NCI-H128 (cell line): ENCODE measurements around the gene MYO7B.

Experiments used
- DNase-seq: peaks from one replicate; lab custom pipeline; 2025; ENCODE audit not compliant: unreplicated experiment; lab: John Stamatoyannopoulos, UW

Gene MYO7B

GRCh38 chr2:127634626-127635379, 99.3 kb downstream of the MYO7B start:
- DNase-seq, result no peak

DNA sequence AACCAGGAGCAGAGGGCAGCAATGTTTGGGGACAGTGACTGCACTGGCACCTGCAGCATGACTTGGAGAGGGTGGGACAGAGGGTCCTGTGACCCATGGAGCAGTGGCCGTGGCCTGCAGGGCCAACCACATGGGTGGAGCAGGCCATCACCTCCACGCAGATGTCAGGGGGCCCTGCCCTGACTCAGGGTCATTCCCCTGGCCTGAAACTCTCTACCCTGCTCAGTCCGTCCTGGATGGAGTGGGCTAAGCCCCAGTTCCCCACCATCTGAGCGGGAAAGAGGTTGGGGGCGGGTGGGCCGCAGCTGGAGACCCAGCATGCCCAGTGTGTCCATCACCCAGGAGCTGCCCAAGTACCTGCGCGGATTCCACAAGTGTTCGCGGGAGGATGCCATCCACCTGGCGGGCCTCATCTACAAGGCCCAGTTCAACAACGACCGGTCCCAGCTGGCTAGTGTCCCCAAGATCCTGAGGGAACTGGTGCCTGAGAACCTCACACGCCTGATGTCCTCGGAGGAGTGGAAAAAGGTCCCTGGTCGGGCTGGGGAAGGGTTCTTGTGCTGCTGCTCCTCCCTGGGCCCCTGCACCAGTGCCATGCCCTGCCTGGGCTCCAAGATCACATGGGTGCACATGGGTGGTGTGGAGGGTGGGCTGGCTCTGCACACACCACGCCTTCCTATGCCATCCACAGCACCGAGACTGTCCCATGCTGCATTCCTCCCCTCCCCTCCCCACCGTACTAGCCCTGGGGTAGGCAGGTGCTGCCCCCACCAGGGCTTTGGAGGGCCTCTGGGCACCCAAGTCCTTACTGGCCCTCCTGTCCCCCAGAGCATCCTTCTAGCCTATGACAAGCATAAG, 100.1 kb downstream of the MYO7B start:
- DNase-seq, result no peak

DNA sequence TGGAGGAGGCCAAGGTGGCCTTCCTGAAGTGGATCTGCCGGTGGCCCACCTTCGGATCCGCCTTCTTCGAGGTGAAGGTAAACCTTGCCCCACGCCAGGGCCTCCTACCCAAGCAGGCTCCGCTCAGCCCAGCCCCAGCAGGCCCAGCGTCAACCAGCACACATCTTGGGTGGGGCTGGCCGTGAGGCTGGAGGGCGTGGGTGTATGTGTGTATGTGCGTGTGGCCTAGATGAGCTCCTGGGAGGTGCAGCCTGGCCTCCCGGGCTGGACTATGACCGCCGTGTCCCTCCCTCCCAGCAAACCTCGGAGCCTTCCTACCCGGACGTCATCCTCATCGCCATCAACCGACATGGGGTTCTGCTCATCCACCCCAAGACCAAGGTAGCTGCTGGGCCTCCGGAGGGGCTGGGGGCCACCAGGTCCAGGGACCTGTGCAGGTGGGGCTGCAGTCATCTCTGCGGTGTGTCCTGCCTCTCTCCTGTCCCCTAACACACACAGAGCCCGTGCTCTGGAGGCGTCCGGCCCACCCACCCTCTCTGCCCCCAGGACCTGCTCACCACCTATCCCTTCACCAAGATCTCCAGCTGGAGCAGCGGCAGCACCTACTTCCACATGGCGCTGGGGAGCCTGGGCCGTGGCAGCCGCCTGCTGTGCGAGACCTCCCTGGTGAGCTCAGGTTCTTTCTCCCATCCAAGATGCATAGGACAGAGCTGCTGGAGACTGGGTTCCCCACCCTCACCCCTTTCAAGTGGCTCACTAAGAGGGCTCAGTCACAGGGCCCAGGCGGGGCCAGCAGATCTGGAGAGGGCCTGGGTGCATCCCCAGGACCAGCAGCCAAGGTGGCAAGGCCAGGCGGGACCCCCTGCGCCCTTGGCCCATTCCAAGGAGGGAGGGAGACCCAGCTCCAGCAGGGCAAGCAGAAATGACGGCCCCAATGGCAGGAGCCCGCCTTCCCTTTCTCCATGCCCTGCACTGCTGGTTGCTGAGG, 101.1 kb downstream of the MYO7B start:
- no peak for DNase-seq

- DNase-seq, result no peak
These were observed 101.8 kb downstream of the MYO7B start for GRCh38 chr2:127637236-127637630.

DNA sequence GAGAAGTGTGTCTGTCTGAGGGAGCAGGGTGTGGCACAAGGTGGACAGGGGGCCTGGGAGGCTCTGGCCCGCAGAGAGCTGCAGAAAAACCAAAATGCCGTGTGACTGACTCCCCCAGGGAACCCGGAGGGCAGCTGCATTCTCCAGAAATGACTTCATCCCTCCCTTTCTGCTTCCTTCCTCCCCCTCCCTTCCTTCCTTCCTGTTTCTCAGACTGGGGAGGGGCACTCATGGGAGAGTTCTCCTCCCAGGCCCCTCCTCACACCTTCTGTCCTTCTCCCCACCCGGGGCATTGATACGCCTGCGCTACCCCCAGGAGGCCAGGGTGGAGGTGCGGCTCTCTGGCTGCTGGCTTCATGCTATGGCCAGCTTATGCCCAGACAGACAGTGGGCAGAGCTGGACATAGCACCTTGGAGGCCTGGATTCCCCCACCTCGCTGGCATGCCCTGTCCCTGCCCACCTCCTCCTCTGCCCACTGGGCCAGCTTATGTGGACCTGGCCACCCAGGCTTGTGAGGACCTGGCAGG, 102.3 kb downstream of the MYO7B start:
- no peak for DNase-seq

GRCh38 chr2:127638361-127639110, 103.1 kb downstream of the MYO7B start:
- DNase-seq, result no peak

DNA sequence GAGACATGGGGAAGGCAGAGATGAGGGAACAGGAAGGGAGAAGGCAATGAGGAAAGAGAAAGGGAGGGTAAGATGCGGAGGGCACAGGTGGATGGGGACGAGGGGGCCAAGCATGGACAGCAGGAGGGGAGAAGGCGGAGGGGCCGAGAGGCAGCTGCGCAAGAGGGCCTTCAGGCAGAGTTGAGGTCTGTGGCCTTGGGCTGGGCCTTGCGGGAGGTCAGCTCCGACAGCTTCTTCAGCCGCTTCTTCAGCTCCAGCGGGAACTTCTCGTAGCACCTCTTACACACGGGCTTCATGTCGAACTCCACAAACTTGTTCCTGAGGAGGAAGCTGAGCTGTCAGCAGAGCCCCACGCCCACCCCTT, 103.6 kb downstream of the MYO7B start:
- no peak for DNase-seq

GRCh38 chr2:127640082-127641072, 104.9 kb downstream of the MYO7B start:
- no peak for DNase-seq

GRCh38 chr2:127641133-127641532, 105.7 kb downstream of the MYO7B start:
- DNase-seq, result no peak

DNA sequence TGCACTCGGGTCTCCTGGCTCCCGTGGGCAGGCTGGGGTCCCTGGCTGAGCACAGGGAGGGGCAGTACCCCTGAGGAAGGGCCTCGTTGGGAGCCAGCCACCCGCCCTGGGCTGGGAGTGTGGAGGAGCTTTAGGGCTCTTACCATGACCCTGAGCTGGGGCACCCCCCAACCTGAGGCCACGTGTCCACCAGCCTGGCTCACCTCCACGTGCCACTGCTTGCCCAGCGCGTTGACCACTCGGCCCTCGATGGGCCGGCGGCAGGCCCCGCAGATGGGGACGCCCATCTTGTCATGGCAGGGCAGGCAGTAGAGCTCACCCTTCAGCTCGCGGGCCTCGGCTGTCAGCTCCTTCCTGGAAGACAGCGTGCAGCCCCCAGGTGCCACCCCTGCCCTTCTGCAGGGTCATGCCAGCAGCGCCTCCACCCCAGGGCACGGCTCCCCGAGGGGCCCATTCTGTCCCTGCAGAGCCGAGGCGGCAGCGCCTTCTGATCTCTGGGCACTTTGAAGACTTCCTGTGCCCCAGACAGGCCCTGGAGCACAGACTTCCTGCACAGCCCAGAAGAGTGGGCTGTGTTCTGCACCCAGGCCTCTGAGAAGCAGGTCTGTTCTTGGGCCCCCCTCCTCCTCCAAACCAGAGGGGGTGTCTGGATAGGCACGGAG, 106.5 kb downstream of the MYO7B start:
- no peak for DNase-seq

GRCh38 chr2:127642706-127643438, 107.4 kb downstream of the MYO7B start:
- DNase-seq, result no peak

- no peak for DNase-seq
These were observed 108.1 kb downstream of the MYO7B start for GRCh38 chr2:127643439-127644065.

DNA sequence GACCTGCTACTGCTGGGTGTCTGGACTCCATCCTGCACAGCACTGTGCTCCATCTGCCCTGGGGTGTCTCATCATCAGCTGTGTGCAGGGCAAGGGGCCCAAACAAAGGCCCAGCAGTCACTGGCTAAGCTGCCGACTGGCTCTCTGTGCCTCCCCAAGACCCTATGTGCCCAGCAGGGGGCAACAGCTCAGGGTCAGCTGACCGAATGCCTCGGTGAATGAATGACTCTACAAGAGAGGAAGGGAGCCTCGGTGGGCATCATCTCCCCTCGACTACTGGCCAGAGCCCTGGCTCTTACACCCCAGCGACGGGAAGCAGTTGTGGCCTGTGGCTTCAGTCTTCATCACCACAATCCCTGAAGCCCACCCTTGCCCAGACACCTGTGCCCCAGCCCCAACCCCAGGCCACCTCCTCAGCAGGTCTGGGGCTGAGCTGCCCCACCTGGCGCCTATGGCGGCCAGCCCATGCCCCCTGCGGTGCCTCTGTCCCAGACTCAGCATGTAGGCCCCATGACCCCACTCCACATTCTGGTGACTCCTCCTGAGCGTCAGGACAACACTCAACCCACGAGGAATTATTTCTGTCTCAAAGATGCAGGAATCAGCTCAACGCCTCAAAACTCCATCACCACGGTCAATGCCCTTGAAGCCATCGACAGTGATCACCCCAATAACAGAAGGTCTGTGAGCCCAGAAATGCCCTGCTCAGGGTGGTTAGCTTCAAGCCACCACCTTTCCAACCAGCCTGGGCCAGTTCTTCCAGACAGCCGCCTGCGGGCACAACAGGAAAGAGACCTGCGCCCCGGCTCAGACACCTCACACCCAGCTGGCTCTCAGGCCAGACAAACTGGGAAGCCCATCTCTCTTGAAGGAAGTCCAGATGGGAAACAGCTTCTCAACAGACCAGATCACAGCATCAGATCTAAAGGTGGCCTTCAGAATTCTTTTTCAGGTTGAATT, 108.9 kb downstream of the MYO7B start:
- no peak for DNase-seq

DNA sequence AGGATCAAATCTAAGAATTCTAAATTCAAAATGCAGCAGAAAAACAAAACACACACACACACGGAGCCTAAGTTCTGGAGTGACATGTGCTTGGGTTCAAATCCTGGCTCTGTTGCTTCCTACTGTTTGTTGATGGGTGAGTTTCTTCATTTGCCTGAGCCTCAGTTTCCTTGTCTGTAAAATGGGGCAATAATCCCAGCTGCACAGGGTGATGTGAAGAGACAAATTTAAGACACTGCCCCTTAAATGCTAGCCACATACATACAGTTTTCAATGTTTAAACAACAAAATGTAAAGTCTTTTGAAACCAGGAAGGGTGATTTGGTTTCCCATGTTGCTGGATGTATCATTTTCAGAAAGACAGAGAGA, 109.5 kb downstream of the MYO7B start:
- no peak for DNase-seq

GRCh38 chr2:127645395-127646291, 110.2 kb downstream of the MYO7B start, which contains the start of gene GPR17:
Gene GPR17 (plus strand): TSS chr2:127646153. CDS start chr2:127650736, 4,583 bp downstream.
- DNase-seq, result no peak
